GM21423 (cell line): ENCODE data around the gene DOCK9.

Source experiments
- ATAC-seq: cut with Tn5 transposase; IDR thresholded peaks from one replicate; pipeline ENCODE4 v1.9.1; 2021; ENCODE audit warnings: mild to moderate bottlenecking, moderate library complexity; ENCODE audit not compliant: unreplicated experiment

DOCK9 gene

DNA sequence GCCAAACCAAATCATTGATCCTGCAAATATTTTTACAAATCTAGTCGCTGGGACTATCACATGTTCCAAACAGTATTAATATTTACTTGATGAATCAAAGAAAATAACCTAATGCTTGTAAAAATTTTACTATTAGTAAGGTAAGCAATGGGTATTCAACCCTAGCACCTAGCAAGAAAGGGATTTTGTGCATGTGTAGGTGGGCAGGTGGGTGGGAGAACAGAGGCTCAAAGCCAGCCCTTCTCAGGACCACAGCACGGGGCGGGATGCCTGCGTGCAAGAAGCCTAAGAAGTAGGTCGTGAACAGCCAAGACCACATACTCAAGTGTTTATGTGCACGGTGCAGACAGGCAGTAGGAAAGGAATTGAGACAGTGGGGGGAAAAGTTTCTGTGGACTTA is 26.6 kb downstream of the DOCK9 start:
- no peak for ATAC-seq

DNA sequence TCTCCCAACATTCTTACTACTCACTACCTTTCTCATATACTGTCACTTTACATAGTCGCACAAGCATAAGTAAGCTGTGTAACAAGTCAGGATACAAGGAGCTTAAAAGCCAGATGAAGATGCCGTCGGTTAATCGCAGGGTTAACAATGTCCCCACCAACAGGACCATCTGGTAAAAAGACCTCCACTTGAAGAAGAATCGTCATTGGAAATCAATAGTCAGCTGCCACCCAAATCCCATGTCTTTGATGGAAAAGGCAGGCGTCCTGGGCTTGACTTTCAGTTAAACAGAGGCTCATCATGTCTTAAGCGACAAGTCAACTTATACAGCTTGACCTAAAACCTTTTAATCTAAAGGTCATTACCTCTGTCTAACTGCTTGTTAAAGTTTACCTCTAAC is 27.2 kb downstream of the DOCK9 start:
- no peak for ATAC-seq

DNA sequence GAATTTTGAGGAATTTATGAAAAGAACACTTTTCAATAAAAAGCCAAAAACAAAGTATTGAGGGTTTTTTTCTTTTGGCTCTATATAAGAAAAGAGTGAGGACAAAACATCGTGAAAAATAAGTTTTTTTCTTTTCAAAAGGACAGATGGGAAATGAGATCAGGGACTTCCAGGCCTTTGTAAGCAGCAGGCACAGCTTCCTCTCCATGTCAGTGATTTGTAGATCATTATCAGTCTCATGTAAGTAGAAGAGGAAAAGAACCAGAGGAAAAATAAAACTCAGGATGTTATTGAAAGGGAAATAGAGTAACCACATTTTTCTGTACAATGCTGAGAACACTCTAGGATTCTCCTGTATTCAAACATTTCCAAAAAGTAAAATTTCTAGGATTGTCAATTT is 29.9 kb downstream of the DOCK9 start:
- ATAC-seq: no peak

DNA sequence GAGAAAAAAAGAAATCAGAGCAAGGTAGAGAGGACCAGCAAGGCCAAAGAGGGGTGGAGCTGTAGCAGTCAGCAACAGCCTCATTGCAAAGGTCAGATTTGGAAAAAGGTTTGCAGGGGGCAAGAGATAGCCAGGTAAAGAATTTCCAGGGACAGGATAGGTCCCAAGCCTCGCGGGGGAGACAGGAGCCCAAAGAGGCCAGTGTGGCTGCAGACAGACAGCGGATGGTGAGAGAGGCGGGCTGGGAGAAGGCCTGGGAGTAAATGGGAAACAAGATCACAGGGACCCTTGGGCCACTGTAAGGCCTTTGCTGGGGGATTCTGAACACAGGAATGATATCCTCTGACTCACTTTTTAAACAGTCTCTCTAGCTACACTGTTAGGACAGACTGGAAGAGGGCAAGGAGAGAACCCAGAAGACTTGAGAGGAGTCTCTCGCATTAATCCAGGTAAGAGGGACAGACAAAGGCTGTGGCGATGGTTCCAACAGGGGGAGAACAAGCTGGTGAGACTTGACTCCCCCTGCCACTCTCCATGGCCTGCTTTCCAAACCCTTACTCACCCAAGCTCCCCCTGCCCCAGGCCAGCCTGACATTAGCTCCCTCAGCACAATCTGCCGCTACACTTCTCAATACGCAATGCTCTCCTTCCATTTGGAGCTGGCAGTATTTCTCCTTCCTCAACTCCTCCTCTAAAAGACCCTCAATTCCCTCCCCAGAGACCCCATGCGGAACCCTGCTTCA is 31.8 kb downstream of the DOCK9 start:
- ATAC-seq: no peak

DNA sequence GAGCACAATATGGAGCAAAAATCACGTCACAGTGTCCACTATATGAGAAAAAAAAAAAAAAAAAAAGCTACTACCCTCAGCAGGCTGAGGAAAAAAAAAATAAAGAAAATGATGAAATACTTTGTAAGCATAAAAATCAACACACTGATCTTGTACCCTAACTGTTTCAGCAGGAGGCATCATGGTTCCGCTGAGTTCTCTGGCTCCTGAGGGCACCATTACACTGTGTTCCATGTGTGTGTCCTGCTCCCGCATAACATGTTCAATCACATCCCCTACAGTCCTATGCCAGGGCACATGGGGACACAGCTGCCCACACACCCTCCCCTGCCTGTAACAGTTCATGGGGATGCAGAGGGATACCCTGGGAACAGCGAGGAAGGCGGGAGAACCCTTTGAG is 33.5 kb downstream of the DOCK9 start:
- no peak for ATAC-seq

DNA sequence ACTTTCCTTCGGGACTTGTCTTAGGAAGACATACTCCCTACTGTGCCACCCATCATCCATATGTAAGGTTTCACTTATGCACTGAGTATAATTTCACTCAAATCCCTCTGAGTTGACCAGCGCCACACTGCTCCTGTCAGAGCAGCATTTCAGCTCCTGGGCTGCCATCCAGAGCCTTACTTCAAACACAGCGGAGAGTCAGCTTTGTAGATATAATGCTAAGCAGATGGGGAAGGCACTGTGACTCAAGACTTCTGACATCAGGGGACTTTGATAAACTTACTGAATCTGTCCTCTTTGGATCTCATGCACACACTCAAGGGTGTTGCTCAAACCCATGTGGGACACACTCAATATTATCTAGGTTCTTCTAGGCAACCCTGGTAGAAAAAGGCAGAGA is 34.9 kb downstream of the DOCK9 start:
- ATAC-seq: no peak

DNA sequence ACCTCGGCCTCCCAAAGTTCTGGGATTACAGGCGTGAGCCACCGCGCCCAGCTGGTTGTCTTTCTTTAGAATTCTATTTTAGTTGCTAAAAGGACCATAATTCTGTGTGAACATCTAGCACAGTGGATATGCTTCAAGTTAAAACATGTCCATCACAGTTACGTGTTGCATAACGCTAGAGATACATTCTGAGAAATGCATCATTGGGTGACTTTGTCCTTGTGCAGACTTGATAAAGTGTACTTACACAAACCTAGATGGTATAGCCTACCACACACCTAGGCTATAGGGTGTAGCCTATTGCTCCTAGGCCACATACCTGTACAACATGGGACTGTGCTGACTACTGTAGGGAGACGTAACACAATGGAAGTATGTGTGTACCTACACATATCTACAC is 35.4 kb downstream of the DOCK9 start:
- no peak for ATAC-seq

DNA sequence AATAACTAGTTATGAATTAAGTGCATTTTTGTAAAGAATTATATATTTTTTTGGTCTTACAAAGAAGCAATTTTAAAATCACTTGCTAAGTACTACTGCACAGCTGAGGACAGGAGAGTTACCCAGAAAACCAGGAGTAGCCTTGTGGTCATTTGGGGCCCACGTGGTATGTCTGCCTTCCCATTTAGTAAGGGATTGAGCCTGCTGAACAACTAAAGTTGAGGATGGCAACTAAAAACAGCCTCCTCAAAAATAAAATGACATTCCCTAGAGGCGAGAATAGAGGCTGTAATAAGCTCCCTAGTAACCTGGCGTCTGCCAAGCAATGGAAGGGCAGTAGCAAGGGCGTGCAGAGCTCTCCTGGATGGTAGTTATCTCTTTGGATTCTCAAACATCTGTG is 36.3 kb downstream of the DOCK9 start:
- no peak for ATAC-seq

DNA sequence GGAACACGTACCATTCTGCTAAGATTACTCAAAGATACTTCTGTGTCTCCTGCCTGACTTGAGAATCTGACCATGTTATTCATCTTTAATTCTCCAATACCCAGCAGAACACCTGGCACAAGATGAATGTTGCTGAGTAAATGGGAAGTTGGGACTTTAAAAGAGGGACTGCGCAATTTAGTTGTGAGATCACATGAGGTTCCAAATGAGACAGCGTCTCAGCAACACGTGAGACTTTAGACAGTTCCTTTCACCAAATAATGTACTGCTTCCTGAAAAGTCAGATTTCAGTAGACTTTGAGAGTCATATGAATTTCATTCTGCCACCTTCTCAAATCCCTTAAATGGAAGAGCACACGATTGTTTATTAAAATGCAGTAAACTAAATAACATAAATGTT is 36.7 kb downstream of the DOCK9 start:
- ATAC-seq: no peak

DNA sequence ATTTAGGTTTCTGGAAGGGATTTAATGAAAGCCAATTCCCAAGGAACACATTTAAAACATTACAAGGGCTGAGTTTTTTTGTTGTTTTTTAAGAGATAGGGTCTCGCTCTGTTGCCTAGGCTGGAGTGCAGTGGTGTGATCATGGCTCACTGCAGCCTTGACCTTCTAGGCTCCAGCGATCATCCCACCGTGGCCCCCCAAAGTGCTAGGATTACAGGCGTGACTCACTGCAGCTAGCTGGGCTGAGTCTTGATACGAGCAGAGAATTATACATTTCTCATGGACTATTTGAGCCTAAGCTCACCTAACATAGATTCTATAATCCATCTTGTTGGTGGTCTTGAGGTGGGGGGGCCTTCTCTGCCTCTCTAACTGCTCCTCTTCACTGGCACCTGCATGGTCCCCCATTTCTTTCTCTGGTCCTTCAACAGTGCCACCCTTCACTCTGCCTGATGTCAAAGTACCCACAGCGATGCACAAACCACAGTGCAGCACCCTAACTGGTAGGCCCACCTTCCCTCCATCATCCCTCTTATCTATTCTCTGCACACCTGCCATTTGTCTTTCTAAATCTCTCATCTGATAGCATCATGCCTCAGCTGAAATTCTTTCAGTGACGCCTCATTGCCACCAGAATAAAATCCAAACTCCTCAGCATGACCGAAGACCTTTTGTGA is 37.4 kb downstream of the DOCK9 start:
- ATAC-seq: no peak

DNA sequence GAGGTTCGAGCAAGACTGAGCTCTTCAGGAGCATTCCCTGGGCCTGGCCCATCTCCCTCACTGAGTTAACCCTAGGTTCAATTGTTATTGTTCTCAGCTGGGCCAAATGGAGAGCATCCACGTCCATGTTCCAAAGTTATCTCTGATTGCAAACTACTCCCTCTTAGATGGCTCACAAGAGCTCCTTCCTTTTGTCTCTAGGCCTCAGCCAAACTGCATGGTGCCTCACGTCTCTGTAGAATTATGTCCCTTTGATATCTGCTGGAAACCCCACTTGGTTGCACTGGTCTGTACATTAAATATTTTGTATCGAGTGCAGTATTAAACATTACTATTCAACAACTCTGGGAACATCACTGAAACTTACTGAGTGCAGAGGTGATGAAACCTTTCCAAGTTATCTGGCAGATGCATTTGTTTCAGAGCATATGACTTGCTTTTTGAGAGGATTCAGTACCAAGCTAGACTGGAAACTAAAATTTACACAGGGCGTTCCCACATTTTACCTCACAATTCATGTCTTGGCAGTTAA is 38.1 kb downstream of the DOCK9 start:
- ATAC-seq: no peak

DNA sequence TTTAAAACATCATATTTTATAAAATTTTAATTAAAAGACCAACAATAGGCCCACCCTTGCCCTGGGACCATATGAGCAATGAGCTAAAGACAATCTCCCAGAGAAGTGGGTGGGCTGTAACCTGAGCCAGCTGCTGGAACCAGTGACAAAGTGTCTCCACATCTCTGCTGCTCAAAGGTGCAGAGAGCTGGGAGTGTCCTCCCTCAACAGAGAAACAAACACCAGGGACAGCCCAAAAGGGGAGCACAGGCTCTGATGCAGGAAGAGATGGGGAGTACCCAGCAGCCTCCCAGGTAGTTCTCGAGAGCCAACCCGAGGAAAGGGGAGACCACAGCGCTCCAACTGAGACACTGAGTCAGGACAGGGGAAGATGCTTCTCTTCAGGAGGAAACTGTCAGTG is 39.1 kb downstream of the DOCK9 start:
- ATAC-seq: no peak

DNA sequence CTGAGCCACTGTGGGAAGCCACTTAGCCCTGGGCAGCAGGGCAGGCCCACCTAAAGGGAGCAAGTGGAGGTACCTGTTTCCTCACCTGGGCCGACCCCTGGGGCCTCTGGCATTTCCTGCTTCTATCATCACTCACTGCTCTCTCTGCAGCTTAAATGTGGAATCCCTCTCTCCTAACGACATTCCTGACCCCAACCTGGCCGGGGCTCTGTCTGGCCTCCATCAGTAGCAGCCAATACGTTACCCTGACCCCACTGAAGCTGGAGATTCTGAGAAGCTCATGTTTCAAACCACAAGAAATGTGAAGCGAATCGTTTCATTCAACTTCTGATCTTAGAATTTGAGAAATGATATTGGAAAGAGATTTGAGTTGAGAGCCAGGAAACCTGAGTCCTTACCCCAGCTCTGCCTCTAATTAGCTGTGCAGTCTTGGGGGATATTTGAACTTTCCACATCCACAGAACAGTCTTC is 39.9 kb downstream of the DOCK9 start:
- ATAC-seq: no peak

DNA sequence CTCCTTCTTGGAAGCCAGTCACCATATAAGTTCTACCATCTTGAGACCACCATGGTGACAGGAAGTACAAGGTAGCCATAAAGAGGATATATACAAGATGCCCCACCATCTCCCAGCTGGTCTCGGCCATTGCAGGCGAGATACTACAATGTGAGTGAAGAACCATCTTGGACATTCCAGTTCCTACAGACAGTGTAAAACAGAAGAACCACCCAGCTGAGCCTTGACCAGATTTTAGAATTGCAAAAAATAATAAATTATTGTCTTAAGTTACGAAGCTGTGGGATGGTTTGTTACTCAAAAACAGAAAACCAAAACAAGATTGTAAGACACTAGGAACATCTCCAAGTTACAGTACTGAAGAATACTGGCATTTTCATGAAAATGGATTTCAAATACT is 43.6 kb downstream of the DOCK9 start:
- ATAC-seq: no peak

DNA sequence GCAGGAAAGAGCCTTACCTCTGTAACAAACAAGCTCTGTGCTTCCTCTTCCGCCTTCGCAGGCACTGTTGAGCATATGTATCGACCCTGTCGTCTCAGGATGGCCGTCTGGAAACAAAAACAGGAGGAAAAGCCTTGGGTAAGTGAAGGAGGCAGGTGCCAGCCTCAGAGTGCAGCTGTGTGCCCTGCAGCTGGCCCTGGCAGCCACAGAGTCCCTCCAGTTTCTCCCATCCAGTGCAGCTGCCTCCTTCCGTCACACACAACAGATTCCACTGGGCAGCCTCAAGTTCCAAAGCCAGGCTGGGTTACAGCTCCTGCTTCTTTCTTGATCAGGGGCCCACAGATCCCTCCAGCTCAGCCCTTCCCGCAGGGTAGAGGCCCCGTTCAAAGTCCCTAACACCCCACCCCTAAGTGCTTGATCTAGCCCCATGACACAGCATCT is 47.7 kb downstream of the DOCK9 start:
- no peak for ATAC-seq

DNA sequence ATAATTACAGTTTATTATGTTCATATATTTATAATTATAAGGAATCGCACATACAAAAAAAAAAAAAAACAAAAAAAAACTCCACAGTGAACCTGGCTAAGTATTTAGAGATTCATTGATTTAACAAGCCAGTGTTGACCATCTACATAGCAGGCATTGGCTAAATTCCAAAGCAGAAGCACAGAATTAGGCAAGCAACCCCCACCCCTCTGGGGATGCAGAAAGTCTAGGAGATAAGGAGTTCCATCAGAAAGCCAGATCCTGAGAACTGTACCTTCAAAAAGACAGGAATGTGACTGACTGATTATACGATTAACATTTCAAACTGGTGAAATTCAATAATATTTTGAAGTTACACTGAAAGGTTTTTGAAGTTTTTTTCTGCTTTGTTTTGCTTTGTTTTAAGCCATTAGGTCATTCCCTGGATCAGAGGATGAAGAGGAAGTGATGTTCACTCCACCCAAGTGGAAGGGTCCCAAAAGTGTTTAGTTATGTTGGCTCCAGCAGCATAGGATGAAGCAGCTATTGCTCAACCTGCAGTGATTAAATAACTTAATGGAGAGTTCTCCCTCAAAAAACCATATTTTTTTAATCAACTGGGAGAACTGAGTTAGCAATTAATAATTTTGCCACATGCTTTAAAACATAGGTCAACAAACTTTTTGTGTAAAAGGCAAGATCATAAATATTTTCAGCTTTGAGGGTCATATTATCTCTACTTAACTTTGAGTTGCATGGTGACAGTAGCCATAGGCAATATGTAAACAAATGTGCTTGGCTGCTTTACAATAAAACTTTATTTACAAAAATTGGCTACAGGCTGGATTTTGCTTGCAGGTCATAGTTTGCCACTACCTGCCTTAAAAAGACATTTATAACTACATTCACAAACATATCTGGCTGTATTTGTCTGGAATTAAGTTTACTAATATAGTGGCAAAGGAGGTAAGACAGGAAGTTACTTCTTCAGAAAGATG is 49.6 kb downstream of the DOCK9 start:
- no peak for ATAC-seq

DNA sequence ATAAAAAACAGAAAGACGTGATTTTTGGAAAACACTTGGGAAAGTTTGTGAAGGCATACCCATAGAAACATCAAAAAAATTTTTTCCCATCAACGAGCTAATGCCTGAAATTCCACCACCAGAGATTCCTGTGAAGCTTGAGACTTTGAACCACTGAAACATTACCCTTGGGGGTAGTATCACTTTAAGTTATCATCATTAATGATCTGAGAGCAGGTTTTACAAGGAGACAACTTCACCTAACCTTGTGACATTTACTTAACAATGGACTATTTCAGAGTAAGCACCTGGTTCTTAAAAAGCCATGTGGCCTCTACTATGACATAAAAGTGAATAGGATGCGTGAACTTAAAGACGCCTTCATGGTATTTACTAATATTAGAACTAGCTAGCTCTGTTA is 51.9 kb downstream of the DOCK9 start:
- ATAC-seq: no peak

DNA sequence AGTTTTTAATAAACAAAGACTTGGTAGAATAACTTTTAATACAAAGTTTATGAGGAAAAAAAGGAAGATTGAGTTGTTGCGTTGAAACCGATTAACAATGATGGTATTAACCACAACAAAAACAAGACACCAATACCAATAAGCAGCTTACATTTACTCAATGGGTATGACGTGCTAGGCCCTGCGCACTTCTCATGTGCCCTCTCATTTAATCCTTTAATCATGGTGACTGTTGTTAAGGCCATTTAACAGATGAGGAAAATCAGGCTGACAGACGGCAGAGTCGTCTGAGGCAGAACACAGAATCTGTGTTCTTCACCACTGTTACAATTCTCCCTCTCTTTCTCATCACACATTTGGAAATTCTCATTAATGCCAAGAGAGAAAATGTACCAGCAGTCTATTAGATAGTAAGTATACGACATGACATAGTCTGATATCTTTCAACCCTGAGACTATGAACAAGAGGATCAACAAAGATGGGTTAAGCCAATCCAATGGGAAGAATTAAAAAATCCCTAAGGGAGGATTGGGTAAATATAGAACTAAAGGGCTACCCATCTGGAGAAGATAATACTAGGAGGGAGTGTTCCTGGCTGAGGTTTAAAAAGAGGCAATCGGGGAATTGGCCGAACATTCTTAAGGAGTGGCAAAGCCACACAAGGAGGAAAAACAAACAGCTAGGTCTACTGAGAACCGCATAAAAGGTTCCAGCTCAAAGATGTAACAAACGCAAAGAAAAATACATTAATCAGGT is 54.0 kb downstream of the DOCK9 start:
- no peak for ATAC-seq

DNA sequence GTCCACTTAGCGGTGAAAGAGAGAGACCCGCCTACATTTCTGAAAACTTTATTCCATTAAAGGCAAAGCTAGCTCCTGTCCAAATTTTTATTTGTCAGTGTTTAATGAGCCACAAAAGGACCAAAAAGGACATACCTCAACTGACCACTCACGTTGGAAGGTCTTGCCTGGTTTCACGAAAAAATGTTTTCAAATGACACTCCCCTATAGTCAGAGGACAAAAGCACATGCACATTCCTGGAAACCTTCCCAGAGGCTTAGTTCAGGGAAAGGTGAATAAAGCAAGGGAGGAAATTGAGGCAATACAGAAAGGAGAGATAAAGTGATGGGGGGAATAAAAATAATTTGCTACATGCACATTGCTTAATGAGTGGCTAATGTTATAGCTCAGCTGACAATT is 55.6 kb downstream of the DOCK9 start:
- no peak for ATAC-seq

DNA sequence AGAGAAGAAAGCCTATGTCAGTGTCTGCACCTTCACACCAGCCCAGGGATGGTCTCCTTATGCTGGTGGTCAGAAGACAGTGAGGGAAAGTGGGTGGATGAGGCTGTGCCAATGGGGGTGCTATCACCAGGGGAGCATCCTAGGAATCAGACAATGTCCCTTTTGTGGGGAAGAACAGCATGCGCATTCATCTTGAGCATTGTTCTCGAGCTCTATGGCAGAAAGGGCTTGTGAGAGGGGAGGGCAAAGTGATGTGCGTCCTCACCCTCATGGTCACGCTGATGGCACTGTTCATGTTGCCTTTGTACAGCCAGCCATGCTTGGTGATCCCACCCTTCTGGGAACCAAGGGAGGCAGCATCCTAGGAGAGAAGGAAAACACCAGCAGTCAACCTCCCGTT is 56.1 kb downstream of the DOCK9 start:
- no peak for ATAC-seq
